Activated CD4-positive, CD25-positive, alpha-beta regulatory T cell treated with anti-CD3 and anti-CD28 coated beads, Interleukin-2, amount 50 U/mL, for 16 hours (primary cell): Measurements from ENCODE around the gene UAP1L1.
"Not testable (repeated sequence)": the region's sequence is repeated elsewhere in the genome, so short reads cannot be mapped to it uniquely, and the experiment has no call there.

Experiments used
- DNase-seq: peaks from one replicate; pipeline ENCODE4 v3.0.0-alpha.2; 2020; ENCODE audit warnings: low read depth, low spot score

The UAP1L1 gene

DNA sequence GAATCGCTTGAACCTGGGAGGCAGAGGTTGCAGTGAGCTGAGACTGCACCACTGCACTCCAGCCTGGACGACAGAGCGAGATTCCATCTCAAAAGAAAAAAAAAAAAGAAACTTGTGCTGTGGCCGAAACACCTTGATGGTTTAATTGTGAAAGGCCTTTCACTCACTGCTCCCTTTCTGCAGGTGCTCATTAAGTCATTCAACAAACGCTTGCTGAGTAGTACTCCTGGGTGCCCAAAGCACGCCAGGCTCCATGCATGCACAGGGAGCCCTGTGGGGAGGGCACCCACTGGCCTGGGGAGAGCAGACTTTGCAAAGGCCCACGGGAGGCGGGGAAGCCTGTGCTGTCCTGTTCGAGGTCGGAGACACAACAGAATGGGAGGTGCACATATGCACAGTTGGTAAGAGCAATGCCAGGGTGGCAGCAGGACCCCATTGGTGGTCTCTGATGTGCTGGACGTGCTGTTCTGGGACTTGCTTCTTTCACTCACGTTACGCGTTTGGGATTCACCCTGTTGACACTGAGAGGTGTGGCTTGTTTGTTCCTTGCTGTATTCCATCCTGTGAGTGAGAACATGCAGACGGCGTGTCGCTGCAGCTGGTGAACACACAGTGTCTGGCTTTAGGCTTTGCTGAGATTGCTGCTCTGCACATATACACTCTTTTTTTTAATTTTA lies 20.4 kb upstream of the UAP1L1 start:
- DNase-seq: no peak

DNA sequence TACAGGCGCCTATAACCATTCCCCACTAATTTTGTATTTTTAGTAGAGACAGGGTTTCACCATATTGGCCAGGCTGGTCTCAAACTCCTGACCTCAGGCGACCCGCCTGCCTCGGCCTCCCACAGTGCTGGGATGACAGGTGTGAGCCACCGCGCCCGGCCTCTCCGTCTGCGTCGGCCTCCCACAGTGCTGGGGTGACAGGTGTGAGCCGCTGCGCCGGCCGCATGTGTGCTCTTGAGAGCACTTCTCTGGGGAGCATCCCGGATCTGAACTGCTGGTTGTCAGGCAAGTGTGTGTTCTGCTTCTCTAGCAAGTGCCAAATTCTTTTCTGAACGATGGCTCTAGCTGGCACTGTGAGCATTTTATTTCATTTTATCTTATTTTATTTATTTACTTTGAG lies 19.8 kb upstream of the UAP1L1 start:
- DNase-seq: no peak

DNA sequence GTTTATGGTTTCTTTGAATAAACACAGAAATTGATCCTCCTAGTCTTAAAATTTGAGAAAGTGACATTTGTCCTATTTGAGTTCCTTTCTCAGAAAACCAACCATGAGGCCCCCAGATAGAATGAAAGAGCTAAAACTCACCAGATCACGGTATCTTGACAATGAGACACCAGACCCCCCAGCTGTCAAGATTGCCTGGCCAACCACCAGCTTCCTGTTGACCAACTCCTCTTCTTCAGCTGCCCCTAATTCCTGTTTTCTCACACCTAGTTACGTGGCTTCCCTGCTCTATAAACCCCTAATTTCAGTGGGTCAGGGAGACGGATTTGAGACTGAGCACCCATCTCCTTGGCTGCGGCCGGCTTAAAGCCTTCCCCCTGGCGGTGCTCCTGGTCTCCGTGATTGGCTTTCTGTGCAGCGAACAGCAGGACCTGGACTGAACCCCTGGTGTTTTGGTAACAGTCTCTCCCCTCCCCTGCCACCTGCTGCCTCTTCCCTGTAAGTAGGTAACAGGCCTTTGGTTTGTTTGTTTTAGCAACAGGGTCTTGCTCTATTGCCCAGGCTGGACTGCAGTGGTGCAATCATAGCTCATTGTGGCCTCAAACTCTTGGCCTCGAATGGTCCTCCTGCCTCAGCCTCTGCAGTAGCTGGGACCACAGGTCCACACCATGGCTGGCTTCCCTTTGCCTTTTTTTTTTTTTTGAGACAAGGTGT lies 18.6 kb upstream of the UAP1L1 start:
- no peak for DNase-seq

DNA sequence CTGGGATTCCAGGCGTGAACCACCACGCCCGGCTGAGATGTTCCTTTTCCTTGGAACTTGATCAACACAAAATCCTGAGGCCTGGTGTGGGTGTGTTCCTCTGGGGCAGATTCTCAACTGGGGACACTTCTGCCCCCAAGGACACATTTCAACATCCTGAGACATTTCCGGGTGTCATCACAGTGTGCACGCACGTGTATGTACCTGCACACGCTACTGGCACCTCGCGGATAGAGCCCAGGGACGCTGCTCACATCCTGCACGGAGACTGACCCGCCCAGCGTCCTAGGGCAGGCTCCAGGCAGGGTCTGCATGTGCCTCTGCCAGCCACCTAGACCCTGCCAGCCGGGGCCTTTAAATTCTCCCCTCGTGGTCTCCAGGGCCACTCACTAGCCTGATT lies 14.9 kb upstream of the UAP1L1 start:
- DNase-seq: no peak

DNA sequence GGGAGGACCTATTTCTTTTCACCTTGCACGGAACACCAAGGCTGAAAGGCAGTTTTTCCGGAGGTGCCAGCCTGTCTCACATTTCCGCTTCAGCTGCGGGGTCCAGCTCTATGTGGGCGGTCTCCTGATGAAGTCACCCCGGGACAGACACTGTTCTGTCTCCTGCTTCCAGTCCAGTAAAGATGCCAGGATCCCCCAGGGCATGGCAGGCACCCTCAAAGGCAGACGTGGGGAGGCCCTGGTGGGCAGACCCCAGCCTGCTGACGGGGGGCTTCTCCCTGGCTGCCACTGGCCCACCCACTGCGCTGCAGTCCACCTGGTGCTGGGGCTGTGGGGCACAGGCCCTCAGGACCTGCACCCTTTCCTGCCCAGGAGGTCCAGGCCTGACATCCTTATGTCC lies 14.5 kb upstream of the UAP1L1 start:
- not testable (repeated sequence) for DNase-seq

DNA sequence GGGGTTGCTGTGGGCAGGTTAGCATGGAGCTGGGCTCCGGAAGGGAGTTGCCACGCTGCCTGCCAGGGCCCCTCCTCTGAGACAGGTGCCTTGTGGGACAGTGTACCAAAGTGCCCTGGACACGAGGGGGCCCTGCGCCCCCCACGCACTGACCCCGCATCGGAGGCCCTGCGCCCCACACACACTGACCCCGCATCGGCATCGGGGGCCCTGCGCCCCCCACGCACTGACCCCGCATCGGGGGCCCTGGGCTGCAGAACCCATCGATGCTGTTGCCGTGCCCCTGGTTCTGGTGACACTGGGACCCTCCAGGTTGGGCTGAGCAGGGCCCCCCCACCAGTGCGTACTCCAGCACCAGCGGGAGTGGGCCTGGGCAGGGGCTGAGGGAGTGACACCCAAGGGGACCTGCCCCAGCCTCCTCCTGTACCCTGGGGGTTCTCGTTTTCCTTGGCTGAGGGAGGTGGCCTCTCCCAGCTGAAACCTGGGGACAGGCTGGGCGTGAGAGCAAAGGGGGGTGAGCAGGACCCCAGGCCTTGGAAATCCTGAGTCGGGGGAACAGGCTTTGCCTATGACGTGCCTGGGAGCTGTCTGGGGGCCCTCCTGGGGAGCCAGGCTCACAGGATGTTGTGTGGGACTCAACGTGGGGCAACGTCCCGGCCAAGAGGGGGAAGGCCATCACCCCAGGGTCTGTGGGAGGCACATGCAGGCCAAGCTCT lies 13.8 kb upstream of the UAP1L1 start:
- DNase-seq: no peak

DNA sequence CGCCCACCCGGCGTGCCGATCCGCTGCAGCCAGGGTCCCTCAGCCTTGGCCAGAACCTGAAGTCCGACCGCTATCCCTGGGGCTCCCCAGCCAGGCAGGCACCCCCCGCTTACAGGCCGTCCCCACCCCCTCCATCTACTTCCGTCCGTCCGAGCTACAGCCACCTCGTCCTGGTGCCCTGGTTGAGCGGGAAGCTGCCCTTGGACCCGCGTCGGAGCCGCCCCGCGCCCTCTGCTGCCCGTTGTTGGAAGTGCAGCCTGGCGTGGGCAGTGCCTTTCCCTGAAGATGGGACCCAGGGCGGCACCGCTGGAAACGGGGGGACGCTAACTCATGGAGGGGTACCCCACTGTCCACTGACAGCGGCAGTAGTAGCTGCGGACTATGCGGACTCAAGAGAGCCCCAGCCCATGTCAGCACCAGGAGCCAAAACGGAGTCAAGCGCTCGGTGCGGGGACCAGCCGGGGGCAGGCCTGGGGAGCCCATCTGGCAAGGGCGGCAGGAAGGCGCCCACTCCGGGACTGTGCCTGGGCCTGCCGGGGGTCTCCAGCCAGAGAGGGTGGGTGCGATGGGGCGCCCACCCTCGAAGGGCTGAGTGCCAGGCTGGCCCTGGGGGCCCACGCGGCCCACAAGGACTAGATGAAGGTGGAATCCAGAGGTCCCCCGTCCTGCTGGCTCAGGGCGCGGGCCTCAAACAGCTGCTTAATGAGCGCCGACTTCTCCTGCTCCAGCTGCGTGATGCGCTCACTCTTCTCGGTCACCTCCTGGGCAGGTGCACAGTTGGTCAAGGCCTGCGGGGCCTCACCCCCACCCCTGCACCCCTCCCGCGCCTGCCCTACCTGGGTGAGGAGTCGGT lies 13.1 kb upstream of the UAP1L1 start:
- no peak for DNase-seq

DNA sequence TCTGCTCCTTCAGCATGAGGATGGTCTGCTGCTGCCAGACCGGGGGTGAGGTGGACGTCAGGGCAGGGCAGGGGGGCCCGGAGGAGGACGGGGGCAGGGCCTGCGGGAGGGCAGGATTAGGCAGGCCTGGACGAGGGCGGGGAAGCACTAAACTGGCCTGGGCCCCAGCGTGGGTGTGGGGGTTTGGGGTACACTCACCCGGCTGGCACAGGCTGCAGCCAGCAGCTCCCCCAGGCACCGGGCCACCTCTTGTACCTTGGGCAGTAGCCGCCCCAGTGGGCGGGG lies 12.5 kb upstream of the UAP1L1 start:
- DNase-seq: no peak

DNA sequence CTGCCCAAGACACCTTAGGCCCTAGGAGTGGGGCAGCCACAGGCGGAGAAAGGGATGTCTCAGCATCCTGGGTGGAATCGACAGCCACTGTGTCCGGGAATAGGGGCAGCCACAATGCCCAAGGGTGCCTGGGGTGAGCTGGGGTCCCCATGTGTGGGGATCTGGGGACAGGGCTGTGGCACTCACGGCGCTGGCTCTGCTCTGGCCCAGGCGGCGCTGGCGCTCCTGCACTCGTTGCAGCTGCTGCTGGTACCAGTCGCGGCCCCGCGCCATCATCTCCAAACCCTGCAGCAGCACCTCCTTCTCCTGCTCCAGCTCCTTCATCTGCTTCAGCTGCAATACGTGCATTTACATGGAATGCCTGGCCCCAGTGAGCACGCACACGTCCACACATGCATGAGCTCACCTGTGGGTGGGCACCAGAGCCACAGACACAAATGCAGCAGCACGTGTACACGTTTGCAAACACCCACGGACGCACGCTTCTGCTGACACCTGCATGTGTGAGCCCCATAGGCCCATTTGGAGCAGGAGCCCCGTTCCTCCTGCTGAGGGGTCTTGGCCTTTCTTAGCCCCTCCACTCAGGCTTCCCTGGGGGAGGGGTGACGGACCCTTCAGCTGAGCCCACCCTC lies 11.9 kb upstream of the UAP1L1 start:
- DNase-seq: no peak

DNA sequence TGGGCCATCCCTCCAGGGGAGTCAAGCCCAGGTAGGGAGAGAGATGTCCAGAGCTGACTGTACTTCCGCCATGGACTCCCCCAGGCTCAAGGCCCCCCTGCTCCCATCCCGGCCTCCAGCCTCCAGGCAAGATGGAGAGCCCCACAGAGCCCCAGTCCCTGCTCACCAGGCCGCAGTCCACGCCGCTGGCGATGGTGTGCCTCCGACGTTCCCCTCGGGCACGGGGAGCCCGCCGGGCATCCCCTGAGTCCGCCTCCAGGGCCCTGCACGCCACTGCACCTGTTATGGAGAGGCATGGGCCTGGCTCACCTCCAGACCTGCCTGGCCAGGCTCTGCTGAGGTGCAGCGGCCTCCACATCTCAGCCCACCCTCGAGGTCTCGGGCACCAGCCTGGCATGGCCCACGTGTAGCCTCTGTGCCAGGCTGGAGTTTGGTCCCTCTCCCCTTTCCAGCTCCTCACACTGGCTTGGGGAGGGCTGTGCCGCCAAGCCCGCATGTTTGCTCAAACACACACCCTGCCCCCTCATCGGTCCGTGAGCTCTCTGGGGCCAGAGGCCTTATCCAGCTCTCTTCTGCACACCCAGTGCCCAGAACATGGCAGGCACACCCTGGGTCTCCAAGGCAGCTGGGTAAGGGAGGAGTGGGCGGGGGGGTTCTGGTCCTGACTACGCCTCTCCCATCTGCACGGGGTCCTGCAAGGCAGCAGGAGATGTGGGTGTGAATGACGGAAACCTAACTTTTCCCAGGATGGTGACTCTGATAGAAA lies 11.0 kb upstream of the UAP1L1 start:
- no peak for DNase-seq

DNA sequence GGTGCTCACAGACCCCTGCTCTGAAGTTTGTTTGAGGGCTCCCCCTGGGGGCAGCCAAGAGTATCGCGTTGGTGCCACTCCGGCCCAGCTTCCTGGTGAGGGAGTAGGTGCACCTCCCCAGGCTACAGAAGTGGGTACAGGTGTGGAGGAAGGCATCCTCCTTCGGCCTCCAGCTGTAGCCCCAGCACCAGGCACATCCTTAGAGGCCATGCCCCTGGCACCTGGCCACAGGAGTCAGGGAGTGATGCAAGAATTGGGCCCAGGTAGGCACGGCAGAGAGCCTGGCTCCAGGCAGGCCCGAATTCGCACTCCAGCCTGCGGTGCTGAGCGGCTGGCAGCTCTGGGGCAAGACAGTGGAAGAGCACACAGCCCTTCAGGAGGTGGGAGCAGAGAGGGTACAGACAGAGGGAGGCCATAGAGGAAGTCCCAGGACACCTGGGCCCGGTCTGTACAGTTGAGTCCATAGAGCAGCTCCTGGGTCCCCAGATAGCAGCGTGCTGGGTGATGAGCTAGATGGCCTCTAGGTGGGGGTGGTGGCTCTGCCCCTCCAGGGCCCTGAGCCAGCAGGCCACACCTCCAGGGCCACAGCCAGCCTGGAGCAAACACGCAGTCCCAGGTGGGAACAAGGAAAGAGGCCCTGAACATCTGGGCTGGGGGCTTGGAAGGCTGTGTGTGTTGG lies 9.3 kb upstream of the UAP1L1 start:
- peak; percentile 75 for DNase-seq

DNA sequence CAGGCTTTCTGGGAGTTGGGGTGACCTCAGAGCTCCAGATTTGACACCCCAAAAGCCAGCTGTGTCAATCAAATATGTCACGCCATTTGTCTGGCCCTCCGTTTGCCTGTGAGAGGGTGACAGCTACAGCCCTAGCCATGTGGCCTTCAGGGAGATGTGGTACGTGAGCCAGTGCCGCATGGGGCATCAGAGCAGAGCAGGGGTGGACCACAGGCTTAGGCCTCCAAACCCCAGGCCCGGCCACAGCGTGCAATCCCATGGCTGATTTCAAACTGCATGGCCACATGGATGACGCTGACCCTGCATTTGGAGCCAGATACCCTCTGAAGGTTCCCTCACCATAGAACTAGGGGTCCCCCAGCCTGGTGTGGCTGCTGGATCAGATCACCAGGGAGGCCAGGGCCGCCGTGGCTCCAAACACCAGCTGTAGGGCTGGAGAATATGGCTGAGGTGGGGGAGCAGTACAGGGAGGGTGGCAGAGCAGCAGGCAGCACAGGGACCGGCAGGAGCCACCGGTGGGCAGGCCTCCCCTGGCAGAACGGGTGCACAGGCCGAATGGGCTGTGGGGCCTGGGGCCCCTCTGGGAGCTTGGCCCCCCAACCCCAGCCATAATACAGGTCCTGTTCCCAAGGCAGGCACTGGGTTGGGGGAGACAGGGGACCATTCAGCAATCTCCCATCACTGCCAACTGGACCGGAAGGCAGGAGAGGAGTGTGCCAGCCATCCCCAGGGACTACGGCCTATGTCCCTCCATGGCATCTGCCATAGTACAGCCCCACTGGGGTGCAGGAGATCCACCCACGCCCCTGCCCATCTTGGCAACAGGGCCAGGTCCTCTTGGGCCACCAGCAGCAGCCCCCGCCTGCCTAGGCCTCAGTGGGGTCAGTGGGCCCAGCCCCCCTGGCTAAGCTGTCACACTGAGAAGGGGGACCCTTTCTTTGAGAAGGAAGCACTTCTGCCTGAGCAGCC lies 8.5 kb upstream of the UAP1L1 start:
- no peak for DNase-seq

DNA sequence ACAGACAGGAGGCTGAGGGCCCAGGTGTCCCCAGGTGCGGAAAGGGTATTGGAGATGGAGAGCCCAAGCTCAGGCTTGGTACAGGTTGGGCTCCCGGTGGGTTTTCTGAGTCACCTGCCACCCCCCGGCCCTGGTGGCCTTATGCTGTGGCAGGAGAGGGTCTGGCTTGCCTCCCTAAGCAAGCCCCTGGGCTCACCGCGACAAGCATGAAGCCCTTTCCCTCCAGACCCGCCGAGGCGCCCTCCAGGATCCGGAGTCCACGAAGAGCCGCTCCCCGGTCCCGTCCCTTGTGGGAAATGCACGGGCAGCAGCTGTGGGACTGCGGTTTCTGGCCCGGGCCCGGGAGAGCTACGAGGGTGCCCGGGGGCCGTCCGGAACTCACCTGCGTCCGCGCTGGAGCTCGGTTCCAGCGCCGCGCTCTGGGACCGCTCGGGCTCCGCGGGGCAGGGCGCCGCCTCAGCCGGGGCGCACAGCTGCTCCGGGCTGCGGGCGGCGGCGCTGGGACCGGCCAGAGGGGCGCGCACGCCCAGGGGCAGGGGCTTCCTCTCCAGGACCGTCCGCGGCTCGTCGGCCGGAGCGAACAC lies 7.7 kb upstream of the UAP1L1 start:
- DNase-seq: no peak

DNA sequence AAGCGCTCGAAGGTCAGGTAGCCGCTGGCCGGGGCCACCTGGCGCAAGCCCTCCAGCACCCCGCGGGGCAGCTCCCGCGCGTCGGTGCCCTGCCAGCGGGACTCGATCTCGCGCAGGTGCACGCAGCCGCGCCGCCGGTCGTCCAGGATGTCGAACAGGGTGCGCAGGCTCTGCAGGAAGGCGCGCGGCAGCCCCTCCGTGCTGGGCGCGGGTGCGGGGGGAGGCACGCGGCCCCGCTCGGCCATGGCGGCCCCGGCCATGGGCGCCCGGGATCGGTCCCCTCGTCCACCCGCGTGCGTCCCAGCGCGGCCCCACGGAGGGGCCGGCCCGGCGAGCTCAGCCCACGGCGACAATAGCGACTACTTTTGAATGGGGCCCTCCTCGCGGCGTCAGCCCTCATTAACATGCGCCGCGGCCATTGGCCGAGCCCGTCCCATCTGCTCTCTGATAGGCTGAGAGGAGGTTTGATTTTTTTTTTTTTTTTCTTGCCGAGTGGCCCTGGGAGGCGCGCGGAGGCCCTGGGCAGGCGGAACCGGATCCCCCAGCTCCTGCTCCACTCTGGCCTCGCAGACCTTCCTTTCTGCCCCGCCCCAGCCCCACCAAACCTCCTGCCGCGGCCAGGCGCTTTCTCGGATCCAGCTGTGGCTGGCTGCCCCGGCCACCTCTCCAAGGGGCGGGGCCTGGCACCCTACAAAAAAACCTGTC lies 7.0 kb upstream of the UAP1L1 start, which contains the start of gene SAPCD2:
TSS of gene SAPCD2 (minus strand) at position 357 of the 705 bp plus-strand sequence. CDS start at position 260, 97 bp downstream.
- DNase-seq: peak; percentile 74

DNA sequence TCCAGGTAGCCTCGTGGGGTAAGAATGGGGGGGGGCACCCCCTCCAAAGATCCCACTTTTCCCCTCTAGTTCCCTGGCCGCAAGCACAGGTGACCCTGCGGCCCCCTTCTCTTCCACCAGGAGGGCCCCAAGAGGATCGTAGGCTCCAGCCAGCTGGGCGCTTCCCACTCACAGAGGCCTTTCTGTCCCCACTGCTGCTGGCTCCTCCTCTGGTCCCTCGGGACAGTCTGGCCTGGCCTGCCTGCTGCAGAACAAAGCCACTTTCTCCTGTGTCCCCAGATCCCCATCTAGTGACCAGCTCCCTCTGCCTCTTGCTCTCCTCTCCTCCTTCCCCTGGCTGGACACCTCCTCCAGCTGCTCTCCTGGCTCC lies 6.4 kb upstream of the UAP1L1 start:
- DNase-seq: no peak

DNA sequence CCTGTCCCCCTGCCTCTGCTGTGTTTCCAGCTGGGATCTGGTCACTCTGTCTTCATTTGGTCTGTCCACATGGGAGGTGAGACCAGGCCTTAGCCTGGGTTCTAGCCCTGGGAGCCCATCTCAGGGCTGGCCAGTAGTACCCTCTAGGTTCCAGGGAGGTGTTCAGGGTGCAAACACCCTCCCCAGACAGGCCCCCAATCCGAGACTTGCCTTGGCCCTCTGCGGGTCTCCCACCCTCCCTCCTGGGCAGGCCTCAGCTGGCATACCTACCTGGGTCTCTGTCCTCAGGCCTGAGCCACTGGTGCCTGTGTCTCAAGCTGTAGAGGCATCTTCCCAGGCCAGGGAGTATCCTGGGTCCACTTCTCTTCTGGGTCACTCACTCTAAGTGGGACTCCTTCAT lies 6.0 kb upstream of the UAP1L1 start:
- no peak for DNase-seq

DNA sequence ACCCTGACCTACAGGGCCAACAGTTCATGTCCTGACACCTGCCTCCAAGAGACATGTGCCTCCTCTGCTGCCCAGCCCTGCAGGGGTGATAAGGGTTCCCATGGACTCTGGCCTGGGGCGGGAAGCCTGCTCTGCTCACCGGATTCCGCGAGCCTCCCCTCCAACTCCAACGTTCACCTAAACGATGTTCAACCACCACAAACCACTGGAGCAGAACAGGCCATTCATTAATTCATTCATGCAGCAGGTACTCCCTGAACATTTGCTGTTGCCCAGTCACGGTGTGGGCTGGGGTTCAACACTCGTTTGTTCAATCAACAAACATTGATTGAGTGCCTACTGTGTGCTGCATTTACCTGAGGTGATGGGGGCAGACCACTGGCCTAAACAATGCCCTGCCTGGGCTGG lies 3.3 kb upstream of the UAP1L1 start:
- DNase-seq: no peak

DNA sequence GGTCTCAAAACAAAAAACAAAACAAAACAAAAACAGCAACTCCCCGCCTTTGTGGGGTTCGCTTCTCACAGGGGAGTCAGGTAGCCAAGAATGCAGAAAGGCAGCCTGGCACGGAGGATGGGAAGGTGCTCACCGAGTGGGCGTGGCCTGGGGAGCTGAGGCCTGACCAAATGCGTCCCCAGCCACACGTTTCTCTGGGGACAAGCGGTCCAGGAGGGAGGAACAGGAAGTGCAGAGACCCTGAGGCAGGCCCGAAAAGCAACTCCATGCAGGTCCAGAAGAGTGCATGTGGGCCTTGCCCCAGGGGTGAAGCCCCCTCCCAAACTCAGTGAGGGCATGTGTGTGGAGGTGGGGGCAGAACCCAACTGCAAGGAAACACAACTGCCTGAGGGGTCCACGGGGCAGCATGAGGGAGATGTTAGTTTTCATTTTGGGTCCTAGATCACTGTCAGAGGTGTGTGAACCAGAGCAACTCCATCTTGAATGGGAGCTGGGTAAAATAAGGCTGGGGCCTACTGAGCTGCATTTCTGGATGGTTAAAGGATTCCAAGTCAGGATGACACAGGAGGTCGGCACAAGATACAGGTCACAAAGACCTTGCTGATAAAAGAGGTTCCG lies 2.6 kb upstream of the UAP1L1 start:
- DNase-seq: no peak
